Glomerular visceral epithelial cell (primary cell): ENCODE results near the gene GBX1.
A peak's percentile ranks its signal among the peaks of the same experiment; 100 is the strongest.

Source experiments
- DNase-seq: peaks from one replicate; pipeline ENCODE4 v3.0.0-alpha.2; 2016; ENCODE audit errors: extremely low spot score

GBX1 gene

DNA sequence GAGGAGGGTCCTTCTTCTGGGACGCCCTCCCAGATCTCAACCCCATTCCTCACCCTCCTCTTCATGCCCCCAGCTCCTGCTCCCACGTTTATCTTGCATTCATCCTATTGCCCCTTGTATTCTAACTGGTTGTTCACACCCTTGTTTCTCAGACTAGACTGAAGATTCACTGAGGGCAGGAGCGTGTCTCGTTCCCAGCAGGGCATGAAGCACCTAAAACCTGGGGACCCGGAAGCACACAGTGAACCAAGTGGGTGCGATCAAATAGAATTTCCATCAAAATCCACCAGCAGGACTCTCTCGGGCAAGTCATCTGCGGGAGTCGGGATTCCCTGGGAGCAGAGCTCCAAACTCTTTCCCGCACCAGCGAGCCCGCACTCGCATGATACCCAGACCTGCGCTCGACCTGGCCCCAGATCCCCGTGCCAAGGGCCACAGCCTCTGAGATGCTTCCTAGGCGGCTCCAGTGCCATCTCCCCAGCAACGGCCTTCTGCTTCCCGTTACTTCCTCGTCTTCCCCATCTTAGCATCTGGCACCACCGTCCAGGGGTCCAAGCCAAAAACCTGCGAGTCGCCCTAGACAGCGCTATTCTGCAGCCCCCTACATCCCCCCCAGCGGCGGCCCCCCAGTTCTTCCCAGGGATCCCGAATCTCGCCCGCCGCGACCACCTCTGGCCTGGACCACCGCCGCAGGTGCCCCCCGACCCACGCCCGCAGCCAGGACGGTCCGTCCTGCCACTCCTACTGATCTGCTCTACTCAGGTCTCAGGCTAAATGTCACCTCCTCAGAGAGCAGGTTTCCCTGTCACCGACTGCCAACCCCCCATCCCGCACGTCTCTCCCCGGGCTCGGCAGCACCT is 6.1 kb upstream of the GBX1 start:
- DNase-seq = no peak

DNA sequence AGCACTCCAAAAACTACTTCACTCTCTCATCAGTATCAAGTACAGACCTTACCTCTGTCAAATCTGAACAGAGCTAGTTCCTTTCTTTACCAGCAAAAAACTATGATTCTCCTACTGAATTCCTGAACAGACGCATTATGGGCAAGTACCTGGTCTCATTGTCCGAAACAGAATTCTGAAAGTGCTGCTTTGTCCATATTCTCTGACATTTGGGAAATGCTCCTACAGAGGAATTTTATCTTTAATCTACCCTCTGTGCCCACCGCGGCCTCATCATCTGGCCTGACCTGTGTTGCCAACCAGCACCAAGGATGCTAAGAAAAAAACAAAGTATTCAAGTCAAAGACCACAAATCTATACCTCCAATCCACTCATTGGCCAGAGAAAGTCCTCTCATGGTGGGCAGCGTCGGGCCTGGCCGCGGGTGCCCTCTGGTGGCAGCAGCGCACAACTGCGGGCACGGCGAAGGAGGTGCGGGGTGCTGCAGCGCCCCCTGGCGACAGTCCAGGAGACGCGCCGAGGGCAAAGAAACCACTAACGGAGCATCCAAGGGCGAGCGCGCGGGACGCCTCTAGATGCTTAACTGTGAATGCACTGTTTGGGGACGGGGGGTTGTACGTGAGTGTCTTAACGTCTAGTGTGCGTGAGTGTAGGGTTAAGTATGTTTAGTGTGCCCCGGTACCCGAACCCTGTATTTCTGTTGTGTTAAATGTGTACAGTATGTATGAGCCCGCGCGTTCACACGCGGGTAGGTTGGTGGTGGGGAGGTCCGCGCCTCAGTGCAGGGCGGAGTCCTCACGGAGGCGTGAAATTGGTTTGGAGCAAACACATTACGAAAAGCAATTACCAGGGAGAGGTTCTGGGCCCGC is 5.0 kb upstream of the GBX1 start:
- peak; percentile 71 for DNase-seq

DNA sequence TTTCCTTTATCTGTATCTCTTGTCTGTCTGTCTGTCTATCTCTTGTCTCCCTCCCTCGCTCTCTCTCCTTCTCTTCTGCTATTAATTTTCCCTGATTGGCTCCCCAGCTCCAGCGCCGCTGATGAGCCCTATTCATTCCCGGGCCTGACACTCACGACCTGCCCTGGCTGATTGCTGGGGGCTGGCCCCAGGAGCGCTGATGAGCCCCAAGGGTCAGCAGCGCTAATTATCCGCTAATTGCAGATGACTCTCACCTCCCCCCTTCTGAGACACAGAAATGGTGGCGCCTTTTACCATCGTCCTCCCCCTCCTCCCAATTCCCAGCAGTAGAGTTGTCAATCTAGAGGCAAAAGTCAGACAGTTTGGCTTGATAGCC is 1.3 kb upstream of the GBX1 start:
- no peak for DNase-seq

DNA sequence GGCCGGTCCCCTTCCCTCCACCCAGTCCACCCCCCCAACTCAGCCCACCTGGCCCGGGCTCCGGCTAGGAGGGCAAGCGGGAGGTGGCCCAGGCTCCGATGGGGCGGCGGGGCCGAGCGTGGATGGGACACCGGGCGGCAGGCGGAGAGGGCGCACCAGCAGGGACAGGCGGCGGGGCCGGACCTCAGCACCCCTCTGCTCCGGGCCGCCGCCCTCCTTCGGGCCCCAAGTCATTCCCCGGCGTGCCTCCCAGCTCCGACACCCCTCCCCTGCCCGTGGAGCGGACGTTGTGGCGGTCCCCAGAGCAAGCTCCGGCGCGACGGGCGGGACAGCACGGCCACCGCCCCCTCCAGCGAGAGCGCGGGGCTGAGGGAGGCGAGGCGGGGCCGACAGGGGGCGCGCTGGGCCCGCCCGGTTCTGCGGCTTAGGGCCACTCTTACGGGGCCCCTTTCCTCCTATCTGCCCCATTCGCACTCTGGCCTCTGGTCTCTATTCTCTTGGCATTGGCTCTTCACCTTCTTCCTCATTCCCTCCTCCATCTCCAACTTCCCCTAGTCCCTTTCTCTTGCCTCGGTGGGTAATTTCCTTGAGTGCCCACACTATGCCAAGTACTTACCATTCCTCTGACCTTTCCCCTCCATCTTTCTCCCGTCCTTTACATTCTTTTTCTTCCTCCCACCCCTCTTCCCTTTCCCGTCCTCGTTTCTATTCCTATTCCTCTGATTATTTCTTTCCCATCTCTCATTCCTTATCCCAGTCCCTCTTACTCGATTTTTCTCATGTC is 701 bp upstream of the GBX1 start:
- no peak for DNase-seq

DNA sequence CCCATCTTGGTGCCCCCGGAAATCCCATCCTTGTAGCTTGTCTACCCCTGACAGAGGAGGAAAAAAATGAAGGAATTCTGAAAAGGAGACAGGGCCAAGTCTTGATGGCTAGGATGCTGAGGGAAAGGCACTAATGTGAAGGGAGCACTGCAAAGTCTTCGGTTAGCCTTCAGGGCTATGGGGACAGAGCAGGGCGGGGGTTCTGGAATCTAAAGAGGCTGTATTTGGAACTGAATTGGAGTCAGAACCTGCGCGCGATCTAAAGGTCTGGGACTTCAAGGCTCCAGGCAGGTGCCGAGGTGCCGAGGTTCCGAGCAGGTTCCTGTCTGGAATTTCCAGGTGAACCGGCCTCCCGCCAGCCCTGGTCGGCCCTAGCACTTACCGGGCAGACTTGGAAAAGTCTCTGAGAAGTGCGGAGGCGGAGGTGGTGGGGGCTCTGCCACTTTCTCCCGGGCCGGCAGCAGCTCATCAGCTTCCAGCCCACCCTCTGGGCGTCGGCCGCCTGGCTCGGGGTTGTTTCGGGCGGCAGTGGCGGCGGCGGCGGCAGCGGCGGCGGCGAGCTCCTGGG is 781 bp downstream of the GBX1 start:
- no peak for DNase-seq

DNA sequence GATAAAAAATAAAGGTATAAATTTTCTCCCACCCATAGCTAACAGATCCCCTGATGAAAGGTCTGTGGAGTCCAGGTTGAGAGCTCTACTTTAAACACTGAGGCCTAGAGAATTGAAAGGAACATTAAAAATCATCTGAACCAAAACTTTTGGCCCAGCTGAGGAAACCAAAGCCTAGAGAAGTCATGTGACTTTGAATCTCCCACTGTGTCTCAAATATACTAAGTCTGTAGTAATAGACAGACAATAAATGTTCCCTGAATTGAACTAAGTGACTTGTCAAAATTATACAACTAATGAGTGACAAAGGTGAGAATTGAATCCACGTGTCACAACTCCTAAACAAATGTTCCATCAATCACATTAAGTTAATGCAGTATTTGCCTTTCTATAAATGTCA is 5.7 kb downstream of the GBX1 start:
- no peak for DNase-seq

DNA sequence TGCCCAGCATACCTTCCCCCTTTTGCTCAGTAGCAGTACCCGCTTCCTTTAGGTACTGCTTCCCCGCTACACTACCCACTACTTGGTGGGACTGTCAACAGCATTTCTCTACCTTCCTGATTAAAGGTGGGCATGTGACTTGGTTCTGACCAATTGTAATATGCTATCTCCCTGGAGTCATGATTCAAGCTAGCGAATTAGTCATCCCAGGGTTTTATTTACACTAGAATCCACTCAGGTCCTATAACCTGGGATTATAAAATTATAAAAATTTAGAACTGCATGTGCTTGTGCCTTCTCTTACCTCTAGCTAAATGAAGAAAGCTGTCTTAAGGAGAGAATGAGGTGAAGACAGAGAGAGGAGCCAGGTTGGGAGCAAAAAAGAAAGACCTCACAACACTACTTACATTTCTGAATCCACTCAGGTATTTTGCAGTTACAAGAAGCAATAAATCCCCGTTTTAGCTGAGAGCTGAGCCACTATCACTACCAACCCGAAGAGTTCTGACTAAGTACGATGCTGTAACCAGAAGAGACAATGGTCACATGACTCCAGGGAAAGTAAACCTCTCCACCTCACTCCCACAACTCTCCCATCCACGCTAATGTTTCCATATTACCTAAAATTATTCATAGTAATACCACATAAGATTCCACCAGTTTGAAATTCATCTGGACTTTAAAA is 9.7 kb downstream of the GBX1 start:
- no peak for DNase-seq

DNA sequence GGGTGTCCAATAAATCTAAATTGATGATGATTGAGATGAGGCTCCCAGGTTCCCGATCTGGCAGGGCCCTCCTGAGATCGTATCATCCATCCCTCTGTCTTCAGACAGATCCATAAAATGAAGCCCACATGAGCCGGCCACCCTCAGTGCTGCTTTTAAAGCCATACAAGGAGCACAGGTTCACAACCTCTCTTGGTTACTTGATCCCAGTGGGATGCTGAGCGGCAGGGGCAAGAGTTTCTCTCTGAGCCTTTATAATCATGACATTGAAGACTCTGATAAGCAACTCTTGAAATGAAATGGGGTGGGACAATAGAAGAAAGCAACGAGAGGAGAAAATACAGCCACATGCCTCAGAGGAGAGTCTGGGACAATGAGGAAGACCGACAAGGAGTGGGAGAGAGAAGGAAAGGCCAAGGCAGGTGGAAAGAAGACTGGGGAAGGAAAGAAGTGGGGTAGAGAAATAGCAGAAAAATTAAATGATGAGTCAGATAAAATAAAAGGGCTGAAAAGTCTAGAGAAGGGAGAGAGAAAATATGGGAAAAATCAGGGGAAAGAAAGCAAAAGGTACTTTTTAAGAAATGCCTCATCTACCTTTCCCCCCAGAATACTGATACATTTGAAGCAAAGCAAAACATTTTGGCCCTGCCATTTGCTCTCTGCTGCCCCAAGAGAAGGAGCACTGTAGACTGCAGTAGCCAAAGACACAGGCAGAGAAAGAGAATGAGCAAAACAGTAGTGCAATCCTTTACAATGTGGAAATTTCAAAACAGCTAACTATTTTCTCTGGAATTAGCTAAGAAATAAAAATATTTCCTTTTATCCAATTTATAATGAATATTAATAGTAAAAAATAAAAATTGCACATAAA is 14.6 kb downstream of the GBX1 start:
- no peak for DNase-seq

DNA sequence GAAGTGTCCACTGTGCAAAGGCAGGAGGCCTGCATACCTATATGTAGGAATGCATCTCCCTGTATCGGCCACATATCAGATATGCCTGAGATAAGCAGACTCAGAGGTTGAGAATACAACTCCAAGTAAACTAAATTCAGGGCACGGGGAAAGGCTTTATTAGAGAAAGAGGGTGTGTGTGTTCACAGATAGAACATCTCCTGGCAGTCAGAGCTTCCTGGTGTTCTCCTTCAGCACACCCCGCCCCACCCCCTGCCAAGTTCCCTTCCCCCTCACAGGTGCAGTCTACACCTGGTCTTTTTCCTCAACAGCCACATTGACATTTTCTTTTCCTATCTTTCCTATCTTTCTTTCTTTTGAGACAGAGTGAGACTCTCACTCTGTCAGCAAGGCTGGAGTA is 17.1 kb downstream of the GBX1 start:
- DNase-seq = no peak

DNA sequence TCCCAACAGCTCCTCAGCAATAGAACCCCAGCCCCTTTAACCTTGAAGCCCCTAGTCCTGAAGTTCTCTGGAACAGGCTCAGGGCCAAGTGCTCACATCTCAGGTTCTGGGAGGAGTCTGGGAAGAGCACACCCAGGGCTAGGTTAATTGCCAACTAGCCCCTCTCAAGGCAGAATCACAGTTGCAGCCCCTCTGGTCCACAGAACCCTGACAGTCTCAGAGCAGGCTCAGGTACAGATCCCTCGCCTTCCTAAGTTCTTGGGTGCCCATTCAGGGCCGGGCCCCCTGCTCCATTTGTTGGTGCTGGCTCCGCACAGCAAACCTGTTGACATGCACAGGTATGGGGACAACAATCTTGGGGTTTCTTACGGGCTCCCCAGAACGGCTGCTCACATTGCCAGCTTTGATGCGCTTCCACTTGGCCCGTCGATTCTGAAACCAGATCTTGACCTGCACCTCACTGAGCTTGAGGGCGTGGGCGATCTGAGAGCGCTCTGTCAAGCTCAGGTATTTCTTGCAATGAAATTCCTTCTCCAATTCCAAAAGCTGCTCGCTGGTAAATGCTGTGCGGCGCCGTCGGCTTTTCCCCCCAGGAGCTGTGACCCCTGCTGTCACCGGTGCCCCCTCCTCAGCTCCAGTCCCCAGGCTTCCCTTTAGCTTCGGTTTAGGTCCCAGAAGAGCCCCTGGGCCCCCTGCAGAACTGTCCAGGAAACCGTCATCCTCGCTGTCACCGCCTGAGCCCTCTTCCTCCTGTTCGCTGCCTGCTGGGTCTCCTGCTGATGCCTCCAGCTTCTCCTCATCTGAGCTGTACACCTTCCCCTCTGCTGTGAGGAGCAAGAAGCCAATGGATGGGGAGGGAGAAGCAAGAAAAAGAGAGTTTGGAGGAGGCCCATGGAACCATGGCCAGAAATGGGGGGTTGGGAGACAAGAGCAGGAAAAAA is 18.9 kb downstream of the GBX1 start:
- no peak for DNase-seq

DNA sequence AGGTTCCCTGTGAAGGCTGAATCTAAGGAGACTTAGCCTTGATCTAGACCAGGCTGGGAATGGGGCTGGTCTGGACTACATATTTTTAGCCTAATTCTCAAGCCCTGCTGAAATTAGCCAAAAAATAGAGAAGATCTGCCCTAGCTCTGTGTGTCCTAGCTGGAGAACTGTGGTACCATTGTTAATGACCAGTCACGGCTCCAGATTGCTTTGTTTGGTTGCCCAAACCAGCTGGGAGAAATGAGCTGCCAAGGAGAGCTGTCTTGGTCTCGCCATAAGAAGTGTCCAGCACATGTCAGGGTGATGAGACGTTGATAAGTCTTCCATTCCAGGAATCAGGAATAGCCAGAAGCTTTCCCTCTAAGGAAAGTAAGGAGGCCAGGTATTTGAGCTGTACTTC is 20.7 kb downstream of the GBX1 start:
- no peak for DNase-seq

DNA sequence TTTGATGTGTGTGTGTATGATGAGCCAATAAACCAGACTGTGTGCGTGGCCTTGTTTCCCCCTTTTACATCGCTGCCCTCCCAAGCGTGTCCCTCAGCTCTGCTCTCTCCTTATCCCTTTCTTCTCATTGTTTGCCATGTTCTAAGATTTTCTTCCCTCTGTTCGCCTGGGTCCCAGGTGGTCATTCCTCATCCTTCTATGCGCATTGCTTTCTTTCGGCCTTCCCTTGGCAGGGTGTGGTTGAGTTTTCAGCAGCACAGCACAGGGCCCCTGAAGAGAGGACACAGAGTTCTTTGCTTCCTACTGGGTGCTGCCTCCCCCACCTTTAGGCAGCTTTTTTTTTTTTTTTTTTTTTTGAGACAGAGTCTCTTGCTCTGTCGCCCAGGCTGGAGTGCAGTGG is 23.1 kb downstream of the GBX1 start:
- no peak for DNase-seq

DNA sequence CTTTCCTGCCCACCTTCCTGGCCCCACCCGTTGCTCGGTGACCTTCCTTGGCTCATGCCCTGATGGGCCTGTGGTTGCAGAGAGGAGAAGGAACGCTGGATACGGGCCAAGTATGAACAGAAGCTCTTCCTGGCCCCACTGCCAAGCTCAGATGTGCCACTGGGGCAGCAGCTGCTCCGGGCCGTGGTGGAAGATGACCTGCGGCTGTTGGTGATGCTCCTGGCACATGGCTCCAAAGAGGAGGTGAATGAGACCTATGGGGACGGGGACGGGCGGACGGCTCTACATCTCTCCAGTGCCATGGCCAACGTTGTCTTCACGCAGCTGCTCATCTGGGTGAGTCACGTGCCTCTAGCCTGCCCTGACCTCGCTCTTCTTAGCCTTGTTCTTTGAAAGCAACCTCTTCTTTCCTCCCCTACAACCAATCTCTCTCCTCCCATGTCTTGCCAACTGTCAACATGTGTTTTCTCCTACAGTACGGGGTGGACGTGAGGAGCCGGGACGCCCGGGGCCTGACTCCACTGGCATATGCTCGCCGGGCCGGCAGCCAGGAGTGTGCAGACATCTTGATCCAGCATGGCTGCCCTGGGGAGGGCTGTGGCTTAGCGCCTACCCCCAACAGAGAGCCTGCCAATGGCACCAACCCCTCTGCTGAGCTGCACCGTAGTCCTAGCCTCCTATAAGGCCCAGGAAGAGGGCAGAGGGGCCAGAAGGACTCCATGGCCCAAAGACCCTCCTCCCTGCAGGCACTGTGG is 24.1 kb downstream of the GBX1 start:
- DNase-seq = no peak

DNA sequence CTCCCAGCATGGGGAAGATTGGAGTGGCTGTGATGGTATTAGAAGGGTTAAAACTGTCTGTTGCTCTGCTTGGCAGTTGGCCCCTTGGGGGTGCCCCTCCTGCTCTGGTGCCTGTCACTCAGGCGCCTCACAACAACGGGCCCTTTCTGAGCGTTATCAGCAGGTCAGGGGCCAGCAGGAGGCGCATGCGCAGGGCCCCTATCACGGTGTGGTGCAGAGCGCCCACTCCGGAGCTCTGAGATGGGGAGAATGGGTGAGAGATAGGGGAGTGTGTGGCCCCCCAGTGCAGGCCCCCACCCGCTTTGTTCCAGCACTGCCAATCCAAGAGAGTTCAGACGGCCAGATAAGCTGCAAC is 24.8 kb downstream of the GBX1 start:
- DNase-seq = no peak

DNA sequence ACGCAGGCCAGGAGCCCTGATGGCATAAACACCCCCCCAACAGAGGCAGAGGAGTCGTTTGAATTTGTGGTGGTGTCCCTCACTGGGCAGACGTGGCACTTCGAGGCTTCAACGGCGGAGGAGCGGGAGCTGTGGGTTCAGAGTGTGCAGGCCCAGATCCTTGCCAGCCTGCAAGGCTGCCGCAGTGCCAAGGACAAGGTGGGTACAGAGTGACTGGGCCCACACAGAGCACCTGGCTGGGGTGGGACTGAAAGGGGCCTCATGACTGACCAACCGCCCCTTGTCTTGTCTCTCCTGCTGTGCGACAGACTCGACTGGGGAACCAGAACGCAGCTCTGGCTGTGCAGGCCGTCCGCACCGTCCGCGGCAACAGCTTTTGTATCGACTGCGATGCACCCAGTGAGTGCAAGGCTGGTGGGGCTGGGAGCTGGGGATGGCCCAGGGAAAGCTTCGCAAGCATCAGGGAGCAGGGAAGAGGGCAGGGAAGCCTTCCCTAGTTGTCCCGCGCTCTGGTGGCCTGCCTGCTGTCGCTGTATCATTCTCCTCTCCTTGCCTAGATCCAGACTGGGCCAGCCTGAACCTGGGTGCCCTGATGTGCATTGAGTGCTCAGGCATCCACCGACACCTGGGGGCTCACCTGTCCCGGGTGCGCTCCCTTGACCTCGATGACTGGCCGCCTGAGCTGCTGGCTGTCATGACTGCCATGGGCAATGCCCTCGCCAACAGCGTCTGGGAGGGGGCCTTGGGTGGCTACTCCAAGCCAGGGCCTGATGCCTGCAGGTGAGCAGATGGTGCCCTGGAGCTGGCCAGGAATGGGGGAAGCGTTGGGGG is 25.4 kb downstream of the GBX1 start:
- no peak for DNase-seq

DNA sequence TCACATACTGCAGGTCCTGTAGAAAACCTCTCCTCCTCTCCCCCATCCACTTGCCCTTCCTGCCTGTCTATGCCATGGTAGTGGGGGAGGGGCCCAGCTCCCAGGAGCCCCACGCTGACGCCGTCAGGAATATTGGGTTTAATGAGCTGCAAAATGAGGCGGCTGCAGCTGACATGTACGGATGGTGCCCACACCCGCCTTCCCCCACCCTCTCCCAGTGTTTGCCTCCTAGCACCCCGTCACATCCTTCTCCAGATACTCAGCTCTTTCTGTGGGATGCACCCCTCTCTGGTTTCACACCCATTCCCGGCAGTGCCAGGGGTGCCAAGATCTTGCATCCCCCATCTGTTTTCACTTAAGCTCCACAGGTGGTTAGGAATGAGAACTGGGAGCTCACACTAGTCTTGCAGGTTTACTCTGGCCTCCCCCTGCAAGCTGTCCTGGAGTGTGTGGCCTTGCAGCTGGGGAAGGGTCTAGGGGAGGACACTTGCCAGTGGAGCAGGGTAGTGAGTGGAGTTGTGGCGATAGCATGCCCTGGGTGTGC is 26.1 kb downstream of the GBX1 start:
- no peak for DNase-seq

DNA sequence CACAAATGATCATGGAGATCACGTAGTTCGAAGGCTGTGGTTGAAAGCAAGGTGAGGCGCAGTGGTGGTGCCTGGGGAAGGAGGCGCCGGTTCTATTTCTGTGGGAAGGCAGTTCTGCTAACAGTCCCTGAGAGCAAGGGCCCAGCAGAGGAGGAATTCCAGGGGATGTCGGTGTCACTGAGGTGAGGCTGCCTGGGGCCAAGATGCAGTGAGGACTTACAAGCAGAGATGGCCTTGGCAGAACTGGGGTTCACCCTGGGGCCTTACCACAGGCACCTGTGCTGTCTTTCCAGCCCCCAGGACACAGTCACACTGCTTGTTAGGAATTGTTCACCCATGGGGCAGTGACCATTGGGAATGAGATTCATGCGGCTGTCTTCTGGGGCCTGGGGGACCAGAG is 26.7 kb downstream of the GBX1 start:
- no peak for DNase-seq
